GM23338 (cell line): ENCODE data around the gene MAP4. TPM values are rescaled to one million over a fixed set of nuclear protein-coding genes. Genes with fewer than 3 reads are reported as not detected.

Experiments
- ATAC-seq: fragments of 200-7000 bp; cut with Tn5 transposase; 3 replicates; pipeline ENCODE4 v1.9.1; 2020
- DNase-seq: peaks from one replicate; pipeline ENCODE4 v3.0.0-alpha.2; 2015; ENCODE audit warnings: low spot score
- H2AFZ ChIP-seq: fragments of 200-600 bp; sonication (generic); 2 replicates; pipeline ENCODE4 v1.8.0; 2016; ENCODE audit warnings: antibody characterized with exemption, mild to moderate bottlenecking, moderate library complexity
- H3F3A ChIP-seq: fragments of 200-600 bp; sonication (generic); replicated peaks from 2 replicates; pipeline ENCODE4 v1.8.0; 2017; ENCODE audit warnings: antibody characterized with exemption, mixed run types, low read depth
- H3K27ac ChIP-seq: fragments of 200-600 bp; sonication (generic); 2 replicates; pipeline ENCODE4 v1.6.1; 2016; ENCODE audit warnings: low read depth
- H3K27me3 ChIP-seq: fragments of 200-600 bp; sonication (generic); 2 replicates; pipeline ENCODE4 v1.8.0; 2016; ENCODE audit warnings: mild to moderate bottlenecking, mixed run types, moderate library complexity; ENCODE audit not compliant: insufficient read depth
- H3K36me3 ChIP-seq: fragments of 200-600 bp; sonication (generic); 2 replicates; pipeline ENCODE4 v1.8.0; 2016; ENCODE audit warnings: mild to moderate bottlenecking; ENCODE audit not compliant: insufficient read depth
- H3K4me1 ChIP-seq: fragments of 200-600 bp; sonication (generic); 2 replicates; pipeline ENCODE4 v1.8.0; 2016; ENCODE audit warnings: mild to moderate bottlenecking, moderate library complexity; ENCODE audit not compliant: insufficient read depth
- H3K4me2 ChIP-seq: fragments of 200-600 bp; sonication (generic); 2 replicates; pipeline ENCODE4 v1.7.1; 2017; ENCODE audit warnings: mixed run types
- H3K4me3 ChIP-seq: fragments of 200-600 bp; sonication (generic); 2 replicates; pipeline ENCODE4 v1.6.1; 2016; ENCODE audit warnings: mixed run types
- H3K79me2 ChIP-seq: fragments of 200-600 bp; sonication (generic); replicated peaks from 2 replicates; pipeline ENCODE4 v1.8.0; 2017; ENCODE audit warnings: mild to moderate bottlenecking; ENCODE audit not compliant: insufficient read depth
- H3K9me2 ChIP-seq: fragments of 200-600 bp; sonication (generic); 2 replicates; pipeline ENCODE4 v1.8.0; 2017; ENCODE audit not compliant: insufficient read depth
- H4K20me1 ChIP-seq: fragments of 200-600 bp; sonication (generic); replicated peaks from 2 replicates; pipeline ENCODE4 v1.8.0; 2017; ENCODE audit warnings: mild to moderate bottlenecking; ENCODE audit not compliant: insufficient read depth
- H3K27ac Mint-ChIP-seq: 2 replicates; pipeline ENCODE4 v1.8.0; 2020; ENCODE audit warnings: inconsistent platforms, mild to moderate bottlenecking, moderate library complexity, mixed read lengths
- H3K27me3 Mint-ChIP-seq: 3 replicates; pipeline ENCODE4 v1.8.0; 2022; ENCODE audit warnings: low read depth, mild to moderate bottlenecking, moderate library complexity, mixed read lengths, inconsistent platforms; ENCODE audit not compliant: insufficient read depth, poor library complexity
- H3K36me3 Mint-ChIP-seq: 3 replicates; pipeline ENCODE4 v1.8.0; 2021; ENCODE audit warnings: low read depth, mild to moderate bottlenecking, inconsistent platforms, moderate library complexity, mixed read lengths
- H3K4me1 Mint-ChIP-seq: 3 replicates; pipeline ENCODE4 v1.8.0; 2020; ENCODE audit warnings: mild to moderate bottlenecking, inconsistent platforms, mixed read lengths
- H3K4me3 Mint-ChIP-seq: 3 replicates; pipeline ENCODE4 v1.8.0; 2021; ENCODE audit warnings: moderate library complexity, mild to moderate bottlenecking, inconsistent platforms, mixed read lengths
- H3K9me3 Mint-ChIP-seq: 3 replicates; pipeline ENCODE4 v1.8.0; 2020; ENCODE audit warnings: moderate library complexity, mild to moderate bottlenecking, inconsistent platforms, mixed read lengths
- CREB1 ChIP-seq: fragments of 250-450 bp; sonication (Bioruptor Pico); IDR thresholded peaks from 2 replicates; pipeline ENCODE4 v1.5.0; 2020; ENCODE audit warnings: low read depth, mild to moderate bottlenecking, moderate library complexity
- EZH2 ChIP-seq: fragments of 200-600 bp; sonication (generic); IDR thresholded peaks from one replicate; pipeline ENCODE4 v1.8.0; 2017; ENCODE audit warnings: antibody characterized with exemption, mild to moderate bottlenecking, low read depth; ENCODE audit not compliant: unreplicated experiment
- EZH2phosphoT487 ChIP-seq: fragments of 200-600 bp; sonication (generic); IDR thresholded peaks from one replicate; pipeline ENCODE4 v1.8.1; 2018; ENCODE audit warnings: antibody characterized with exemption; ENCODE audit not compliant: unreplicated experiment
- JUNB ChIP-seq: IDR thresholded peaks from one replicate; pipeline ENCODE4 v1.6.1; 2016; ENCODE audit warnings: antibody characterized with exemption; ENCODE audit not compliant: unreplicated experiment
- NANOG ChIP-seq: IDR thresholded peaks from 2 replicates; pipeline ENCODE4 v1.6.1; 2016; ENCODE audit warnings: antibody characterized with exemption, borderline replicate concordance
- POLR2AphosphoS5 ChIP-seq: IDR thresholded peaks from 2 replicates; pipeline ENCODE4 v1.6.1; 2016; ENCODE audit warnings: antibody characterized with exemption, low read depth
- STAT1 ChIP-seq: IDR thresholded peaks from one replicate; pipeline ENCODE4 v1.6.1; 2016; ENCODE audit warnings: antibody characterized with exemption; ENCODE audit not compliant: unreplicated experiment
- ZNF114 ChIP-seq: fragments of 250-450 bp; sonication (Bioruptor Pico); IDR thresholded peaks from 2 replicates; pipeline ENCODE4 v1.5.0; 2020; ENCODE audit warnings: mild to moderate bottlenecking, moderate library complexity
- ZNF331 ChIP-seq: fragments of 250-450 bp; sonication (Bioruptor Pico); IDR thresholded peaks from 2 replicates; pipeline ENCODE4 v1.5.0; 2020; ENCODE audit warnings: low read depth, mild to moderate bottlenecking, moderate library complexity
- polyA plus RNA-seq: library from polyadenylated mRNA; unstranded; fragments of >200 nt; fragmentation: Nextera tagmentation; extraction: Ambion mirVana; gene quantifications from 2 replicates; pipeline ENCODE4 v1.2.1, GENCODE V29; 2016
- total RNA-seq: library from RNA; depleted of rRNA; stranded (reverse); fragments of >200 nt; shearing (Covaris generic); gene quantifications from 2 replicates; pipeline ENCODE4 v1.2.3, GENCODE V29; 2014
- TF ChIP-seq, protein P1 (sequence below): IDR thresholded peaks from 2 replicates; pipeline ENCODE4 v1.6.1; 2016; ENCODE audit warnings: antibody characterized with exemption
- TF ChIP-seq, protein P2 (sequence below): IDR thresholded peaks from one replicate; pipeline ENCODE4 v1.6.1; 2018; ENCODE audit warnings: antibody characterized with exemption; ENCODE audit not compliant: unreplicated experiment
- TF ChIP-seq, protein P3 (sequence below), 2 experiments: fragments of 200-600 bp in 1 of 2; sonication (generic) in 1 of 2; conservative IDR thresholded peaks; 2 replicates each; pipeline versions ENCODE4 v1.5.1 to v1.6.1; 2016 to 2017; ENCODE audit warnings: antibody characterized with exemption in 2 of 2, low read depth in 2 of 2, mild to moderate bottlenecking in 2 of 2, moderate library complexity in 1 of 2
- TF ChIP-seq, protein P4 (sequence below): fragments of 250-450 bp; sonication (Bioruptor Pico); IDR thresholded peaks from 2 replicates; pipeline ENCODE4 v1.5.0; 2020; ENCODE audit warnings: mild to moderate bottlenecking, moderate library complexity

The MAP4 gene
- total and polyA plus RNA-seq, 2 experiments from 2014 or later: 103 to 113 TPM

GRCh38 chr3:47890126-47890827, 125.9 kb downstream of the MAP4 start:
- TF ChIP-seq, protein P1, sequence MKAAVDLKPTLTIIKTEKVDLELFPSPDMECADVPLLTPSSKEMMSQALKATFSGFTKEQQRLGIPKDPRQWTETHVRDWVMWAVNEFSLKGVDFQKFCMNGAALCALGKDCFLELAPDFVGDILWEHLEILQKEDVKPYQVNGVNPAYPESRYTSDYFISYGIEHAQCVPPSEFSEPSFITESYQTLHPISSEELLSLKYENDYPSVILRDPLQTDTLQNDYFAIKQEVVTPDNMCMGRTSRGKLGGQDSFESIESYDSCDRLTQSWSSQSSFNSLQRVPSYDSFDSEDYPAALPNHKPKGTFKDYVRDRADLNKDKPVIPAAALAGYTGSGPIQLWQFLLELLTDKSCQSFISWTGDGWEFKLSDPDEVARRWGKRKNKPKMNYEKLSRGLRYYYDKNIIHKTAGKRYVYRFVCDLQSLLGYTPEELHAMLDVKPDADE: no peak
- TF ChIP-seq ZNF331 (CRISPR knock-in tag): no peak
- TF ChIP-seq NANOG: no peak
- TF ChIP-seq, protein P2, sequence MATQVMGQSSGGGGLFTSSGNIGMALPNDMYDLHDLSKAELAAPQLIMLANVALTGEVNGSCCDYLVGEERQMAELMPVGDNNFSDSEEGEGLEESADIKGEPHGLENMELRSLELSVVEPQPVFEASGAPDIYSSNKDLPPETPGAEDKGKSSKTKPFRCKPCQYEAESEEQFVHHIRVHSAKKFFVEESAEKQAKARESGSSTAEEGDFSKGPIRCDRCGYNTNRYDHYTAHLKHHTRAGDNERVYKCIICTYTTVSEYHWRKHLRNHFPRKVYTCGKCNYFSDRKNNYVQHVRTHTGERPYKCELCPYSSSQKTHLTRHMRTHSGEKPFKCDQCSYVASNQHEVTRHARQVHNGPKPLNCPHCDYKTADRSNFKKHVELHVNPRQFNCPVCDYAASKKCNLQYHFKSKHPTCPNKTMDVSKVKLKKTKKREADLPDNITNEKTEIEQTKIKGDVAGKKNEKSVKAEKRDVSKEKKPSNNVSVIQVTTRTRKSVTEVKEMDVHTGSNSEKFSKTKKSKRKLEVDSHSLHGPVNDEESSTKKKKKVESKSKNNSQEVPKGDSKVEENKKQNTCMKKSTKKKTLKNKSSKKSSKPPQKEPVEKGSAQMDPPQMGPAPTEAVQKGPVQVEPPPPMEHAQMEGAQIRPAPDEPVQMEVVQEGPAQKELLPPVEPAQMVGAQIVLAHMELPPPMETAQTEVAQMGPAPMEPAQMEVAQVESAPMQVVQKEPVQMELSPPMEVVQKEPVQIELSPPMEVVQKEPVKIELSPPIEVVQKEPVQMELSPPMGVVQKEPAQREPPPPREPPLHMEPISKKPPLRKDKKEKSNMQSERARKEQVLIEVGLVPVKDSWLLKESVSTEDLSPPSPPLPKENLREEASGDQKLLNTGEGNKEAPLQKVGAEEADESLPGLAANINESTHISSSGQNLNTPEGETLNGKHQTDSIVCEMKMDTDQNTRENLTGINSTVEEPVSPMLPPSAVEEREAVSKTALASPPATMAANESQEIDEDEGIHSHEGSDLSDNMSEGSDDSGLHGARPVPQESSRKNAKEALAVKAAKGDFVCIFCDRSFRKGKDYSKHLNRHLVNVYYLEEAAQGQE: no peak
- no peak for TF ChIP-seq STAT1
- no peak for TF ChIP-seq POLR2AphosphoS5
- TF ChIP-seq EZH2phosphoT487: no peak
- TF ChIP-seq CREB1 (CRISPR knock-in tag): no peak
- TF ChIP-seq, protein P3, sequence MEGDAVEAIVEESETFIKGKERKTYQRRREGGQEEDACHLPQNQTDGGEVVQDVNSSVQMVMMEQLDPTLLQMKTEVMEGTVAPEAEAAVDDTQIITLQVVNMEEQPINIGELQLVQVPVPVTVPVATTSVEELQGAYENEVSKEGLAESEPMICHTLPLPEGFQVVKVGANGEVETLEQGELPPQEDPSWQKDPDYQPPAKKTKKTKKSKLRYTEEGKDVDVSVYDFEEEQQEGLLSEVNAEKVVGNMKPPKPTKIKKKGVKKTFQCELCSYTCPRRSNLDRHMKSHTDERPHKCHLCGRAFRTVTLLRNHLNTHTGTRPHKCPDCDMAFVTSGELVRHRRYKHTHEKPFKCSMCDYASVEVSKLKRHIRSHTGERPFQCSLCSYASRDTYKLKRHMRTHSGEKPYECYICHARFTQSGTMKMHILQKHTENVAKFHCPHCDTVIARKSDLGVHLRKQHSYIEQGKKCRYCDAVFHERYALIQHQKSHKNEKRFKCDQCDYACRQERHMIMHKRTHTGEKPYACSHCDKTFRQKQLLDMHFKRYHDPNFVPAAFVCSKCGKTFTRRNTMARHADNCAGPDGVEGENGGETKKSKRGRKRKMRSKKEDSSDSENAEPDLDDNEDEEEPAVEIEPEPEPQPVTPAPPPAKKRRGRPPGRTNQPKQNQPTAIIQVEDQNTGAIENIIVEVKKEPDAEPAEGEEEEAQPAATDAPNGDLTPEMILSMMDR (conservative IDR thresholded peaks at IDR 0.05; ENCODE audit: low read depth in 2 of 2): no peak
- TF ChIP-seq, protein P4, sequence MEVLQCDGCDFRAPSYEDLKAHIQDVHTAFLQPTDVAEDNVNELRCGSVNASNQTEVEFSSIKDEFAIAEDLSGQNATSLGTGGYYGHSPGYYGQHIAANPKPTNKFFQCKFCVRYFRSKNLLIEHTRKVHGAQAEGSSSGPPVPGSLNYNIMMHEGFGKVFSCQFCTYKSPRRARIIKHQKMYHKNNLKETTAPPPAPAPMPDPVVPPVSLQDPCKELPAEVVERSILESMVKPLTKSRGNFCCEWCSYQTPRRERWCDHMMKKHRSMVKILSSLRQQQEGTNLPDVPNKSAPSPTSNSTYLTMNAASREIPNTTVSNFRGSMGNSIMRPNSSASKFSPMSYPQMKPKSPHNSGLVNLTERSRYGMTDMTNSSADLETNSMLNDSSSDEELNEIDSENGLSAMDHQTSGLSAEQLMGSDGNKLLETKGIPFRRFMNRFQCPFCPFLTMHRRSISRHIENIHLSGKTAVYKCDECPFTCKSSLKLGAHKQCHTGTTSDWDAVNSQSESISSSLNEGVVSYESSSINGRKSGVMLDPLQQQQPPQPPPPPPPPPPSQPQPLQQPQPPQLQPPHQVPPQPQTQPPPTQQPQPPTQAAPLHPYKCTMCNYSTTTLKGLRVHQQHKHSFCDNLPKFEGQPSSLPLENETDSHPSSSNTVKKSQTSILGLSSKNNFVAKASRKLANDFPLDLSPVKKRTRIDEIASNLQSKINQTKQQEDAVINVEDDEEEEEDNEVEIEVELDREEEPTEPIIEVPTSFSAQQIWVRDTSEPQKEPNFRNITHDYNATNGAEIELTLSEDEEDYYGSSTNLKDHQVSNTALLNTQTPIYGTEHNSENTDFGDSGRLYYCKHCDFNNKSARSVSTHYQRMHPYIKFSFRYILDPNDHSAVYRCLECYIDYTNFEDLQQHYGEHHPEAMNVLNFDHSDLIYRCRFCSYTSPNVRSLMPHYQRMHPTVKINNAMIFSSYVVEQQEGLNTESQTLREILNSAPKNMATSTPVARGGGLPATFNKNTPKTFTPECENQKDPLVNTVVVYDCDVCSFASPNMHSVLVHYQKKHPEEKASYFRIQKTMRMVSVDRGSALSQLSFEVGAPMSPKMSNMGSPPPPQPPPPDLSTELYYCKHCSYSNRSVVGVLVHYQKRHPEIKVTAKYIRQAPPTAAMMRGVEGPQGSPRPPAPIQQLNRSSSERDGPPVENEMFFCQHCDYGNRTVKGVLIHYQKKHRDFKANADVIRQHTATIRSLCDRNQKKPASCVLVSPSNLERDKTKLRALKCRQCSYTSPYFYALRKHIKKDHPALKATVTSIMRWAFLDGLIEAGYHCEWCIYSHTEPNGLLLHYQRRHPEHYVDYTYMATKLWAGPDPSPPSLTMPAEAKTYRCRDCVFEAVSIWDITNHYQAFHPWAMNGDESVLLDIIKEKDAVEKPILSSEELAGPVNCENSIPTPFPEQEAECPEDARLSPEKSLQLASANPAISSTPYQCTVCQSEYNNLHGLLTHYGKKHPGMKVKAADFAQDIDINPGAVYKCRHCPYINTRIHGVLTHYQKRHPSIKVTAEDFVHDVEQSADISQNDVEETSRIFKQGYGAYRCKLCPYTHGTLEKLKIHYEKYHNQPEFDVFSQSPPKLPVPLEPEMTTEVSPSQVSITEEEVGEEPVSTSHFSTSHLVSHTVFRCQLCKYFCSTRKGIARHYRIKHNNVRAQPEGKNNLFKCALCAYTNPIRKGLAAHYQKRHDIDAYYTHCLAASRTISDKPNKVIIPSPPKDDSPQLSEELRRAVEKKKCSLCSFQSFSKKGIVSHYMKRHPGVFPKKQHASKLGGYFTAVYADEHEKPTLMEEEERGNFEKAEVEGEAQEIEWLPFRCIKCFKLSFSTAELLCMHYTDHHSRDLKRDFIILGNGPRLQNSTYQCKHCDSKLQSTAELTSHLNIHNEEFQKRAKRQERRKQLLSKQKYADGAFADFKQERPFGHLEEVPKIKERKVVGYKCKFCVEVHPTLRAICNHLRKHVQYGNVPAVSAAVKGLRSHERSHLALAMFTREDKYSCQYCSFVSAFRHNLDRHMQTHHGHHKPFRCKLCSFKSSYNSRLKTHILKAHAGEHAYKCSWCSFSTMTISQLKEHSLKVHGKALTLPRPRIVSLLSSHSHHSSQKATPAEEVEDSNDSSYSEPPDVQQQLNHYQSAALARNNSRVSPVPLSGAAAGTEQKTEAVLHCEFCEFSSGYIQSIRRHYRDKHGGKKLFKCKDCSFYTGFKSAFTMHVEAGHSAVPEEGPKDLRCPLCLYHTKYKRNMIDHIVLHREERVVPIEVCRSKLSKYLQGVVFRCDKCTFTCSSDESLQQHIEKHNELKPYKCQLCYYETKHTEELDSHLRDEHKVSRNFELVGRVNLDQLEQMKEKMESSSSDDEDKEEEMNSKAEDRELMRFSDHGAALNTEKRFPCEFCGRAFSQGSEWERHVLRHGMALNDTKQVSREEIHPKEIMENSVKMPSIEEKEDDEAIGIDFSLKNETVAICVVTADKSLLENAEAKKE (CRISPR knock-in tag): no peak
- no peak for TF ChIP-seq ZNF114
- TF ChIP-seq EZH2: no peak
- TF ChIP-seq JUNB: no peak
- peak overlapping the region; percentile 22 for H3K4me3 ChIP-seq
- H3K79me2 ChIP-seq: peaks cover 9% of the 10 kb centered on the region
- H3K27me3 ChIP-seq: no peaks in the 10 kb centered on the region
- Mint-ChIP-seq H3K36me3 (peaks cover 27% of the 10 kb centered on the region), H3K27me3 (peaks cover 6% of the 10 kb centered on the region), H3K4me3 (peak overlapping the region; percentile 44), H3K27ac (peak overlapping the region; percentile 83), H3K4me1 (peaks cover 48% of the 10 kb centered on the region), H3K9me3 (no peaks in the 10 kb centered on the region)
- H3K36me3 ChIP-seq: no peaks in the 10 kb centered on the region
- peak; percentile 53 for DNase-seq
- peaks cover 41% of the 10 kb centered on the region for H3K4me1 ChIP-seq
- peak overlapping the region; percentile 84 for H3K27ac ChIP-seq
- H3K9me2 ChIP-seq: peaks cover 8% of the 10 kb centered on the region
- H2AFZ ChIP-seq: no peak overlapping the region
- peak; percentile 49 for ATAC-seq
- no peaks in the 10 kb centered on the region; the same call in 1 of the 2 replicates for H4K20me1 ChIP-seq
- peaks cover 5% of the 10 kb centered on the region; the same call in 1 of the 2 replicates for H3F3A ChIP-seq
- peak overlapping the region; percentile 65 for H3K4me2 ChIP-seq
